K562 (cell line): ENCODE measurements around the gene PLOD1. TPM values are rescaled to one million over a fixed set of nuclear protein-coding genes. Genes with fewer than 3 reads are reported as not detected.

Experiments used
- ATAC-seq: fragments of 200-7000 bp; cut with Tn5 transposase; 3 replicates; pipeline ENCODE4 v1.9.1; 2020; ENCODE audit warnings: moderate library complexity
- BruUV-seq: library from RNA; stranded (reverse); fragments of 400-500 nt; replicated peaks from 2 replicates; lab custom pipeline; 2021; lab: Mats Ljungman, UMichigan
- CTCF ChIA-PET: fragments of 300-600 bp; formaldehyde crosslinking; extraction: SDS; loops from one replicate; lab custom pipeline; 2021; ENCODE audit warnings: low intra/inter-chr PET ratio; lab: Yijun Ruan, JAX
- POLR2A ChIA-PET: fragments of 300-600, 350-650 bp; sonication (Branson Sonifier 250); formaldehyde crosslinking; extraction: SDS; loops from one replicate; lab custom pipeline; 2021; ENCODE audit warnings: antibody characterized with exemption, inconsistent platforms; lab: Yijun Ruan, JAX
- DNase-seq, 4 experiments: peaks; one replicate each; pipeline versions ENCODE4 v3.0.0 to v3.0.0-alpha.2; 2011 to 2018; ENCODE audit warnings: low spot score in 3 of 4, mixed read lengths in 3 of 4; ENCODE audit errors: extremely low read depth in 1 of 4
- FAIRE-seq: peaks from 2 replicates; lab custom pipeline; 2011; peaks lifted over from hg19 to GRCh38; lab: Jason Lieb, UNC
- H2AFZ ChIP-seq: 2 replicates; pipeline ENCODE4 v1.6.0; 2011; ENCODE audit warnings: low read depth, low read length, control low read depth, inconsistent platforms
- H3K27ac ChIP-seq: fragments of 200-600 bp; 3 replicates; pipeline ENCODE4 v1.8.0; 2011; ENCODE audit warnings: low read depth, mild to moderate bottlenecking, control low read depth, inconsistent platforms, low read length, moderate library complexity, mixed read lengths; ENCODE audit errors: extremely low read depth
- H3K27me3 ChIP-seq, 2 experiments: fragments of 300-600 bp in 1 of 2; 2 replicates in 1 of 2; 3 replicates in 1 of 2; pipeline versions ENCODE4 v1.6.0 to v1.8.0; 2011; ENCODE audit warnings: inconsistent platforms in 2 of 2, low read length in 2 of 2, mild to moderate bottlenecking in 1 of 2, mixed read lengths in 1 of 2, moderate library complexity in 1 of 2; ENCODE audit not compliant: control insufficient read depth in 2 of 2, insufficient read depth in 2 of 2
- H3K36me3 ChIP-seq: fragments of 300-600 bp; 3 replicates; pipeline ENCODE4 v1.8.0; 2011; ENCODE audit warnings: mild to moderate bottlenecking, low read length, inconsistent platforms; ENCODE audit not compliant: control insufficient read depth, insufficient read depth
- H3K4me1 ChIP-seq, 2 experiments: fragments of 200-600 bp in 1 of 2; replicated peaks in 1 of 2; 2 replicates in 1 of 2; 3 replicates in 1 of 2; pipeline versions ENCODE4 v1.5.1 to v1.8.0; 2011; ENCODE audit warnings: inconsistent platforms in 2 of 2, low read length in 2 of 2, mild to moderate bottlenecking in 1 of 2, mixed read lengths in 1 of 2, moderate library complexity in 1 of 2; ENCODE audit not compliant: control insufficient read depth in 2 of 2, insufficient read depth in 2 of 2
- H3K4me2 ChIP-seq: 2 replicates; pipeline ENCODE4 v1.6.1; 2011; ENCODE audit warnings: low read length, control low read depth, inconsistent platforms, mixed read lengths; ENCODE audit not compliant: insufficient read depth
- H3K4me3 ChIP-seq: fragments of 200-600 bp; sonication (generic), shearing (Covaris generic); 2 replicates; pipeline ENCODE4 v1.5.1; 2016; ENCODE audit warnings: control low read depth, inconsistent platforms
- H3K79me2 ChIP-seq: fragments of 200-600 bp; 3 replicates; pipeline ENCODE4 v1.8.0; 2011; ENCODE audit warnings: low read length, inconsistent platforms; ENCODE audit not compliant: control insufficient read depth, insufficient read depth
- H3K9ac ChIP-seq, 2 experiments: 2 replicates each; pipeline versions ENCODE4 v1.6.0 to v1.6.1; 2011; ENCODE audit warnings: low read depth in 2 of 2, low read length in 2 of 2, control low read depth in 1 of 2, inconsistent platforms in 1 of 2, mild to moderate bottlenecking in 1 of 2, mixed read lengths in 1 of 2; ENCODE audit not compliant: insufficient read depth in 1 of 2
- H3K9me1 ChIP-seq: one replicate; pipeline ENCODE4 v1.6.0; 2011; ENCODE audit warnings: inconsistent platforms, mild to moderate bottlenecking, low read length, moderate library complexity; ENCODE audit not compliant: control insufficient read depth, insufficient read depth
- H3K9me3 ChIP-seq: replicated peaks from 2 replicates; pipeline ENCODE4 v1.5.1; 2011; ENCODE audit warnings: low read depth, low read length, inconsistent platforms; ENCODE audit not compliant: control insufficient read depth, insufficient read depth
- H4K20me1 ChIP-seq: replicated peaks from 2 replicates; pipeline ENCODE4 v1.6.1; 2011; ENCODE audit warnings: low read length, inconsistent platforms, mixed read lengths; ENCODE audit not compliant: control insufficient read depth, insufficient read depth
- BRF2 ChIP-seq: IDR thresholded peaks from 3 replicates; pipeline ENCODE4 v1.6.1; 2011; ENCODE audit warnings: borderline replicate concordance, mild to moderate bottlenecking; ENCODE audit not compliant: insufficient read length, insufficient read depth
- DACH1 ChIP-seq: fragments of 450-650 bp; IDR thresholded peaks from 2 replicates; pipeline ENCODE4 v1.6.1; 2018; ENCODE audit not compliant: partially characterized antibody
- DIDO1 ChIP-seq: fragments of 450-650 bp; IDR thresholded peaks from 2 replicates; pipeline ENCODE4 v1.6.1; 2016; ENCODE audit warnings: low read depth, missing biosample characterization, missing genetic modification characterization
- EP400 ChIP-seq: fragments of 450-650 bp; IDR thresholded peaks from 2 replicates; pipeline ENCODE4 v1.6.1; 2017; ENCODE audit warnings: antibody characterized with exemption, mild to moderate bottlenecking, moderate library complexity
- FOXK1 ChIP-seq: sonication (generic); formaldehyde crosslinking; IDR thresholded peaks from 2 replicates; pipeline ENCODE4 v1.8.0; 2022; ENCODE audit warnings: missing genetic modification reagents, mild to moderate bottlenecking, borderline replicate concordance
- GTF2E2 ChIP-seq: fragments of 200-800 bp; sonication (Bioruptor generic); IDR thresholded peaks from 2 replicates; pipeline ENCODE4 v1.6.1; 2016; ENCODE audit warnings: missing genetic modification characterization, missing compliant biosample characterization
- SUPT5H ChIP-seq: fragments of 450-650 bp; IDR thresholded peaks from 2 replicates; pipeline ENCODE4 v1.6.1; 2016
- TCFL5 ChIP-seq: fragments of 250-450 bp; sonication (Bioruptor Pico); conservative IDR thresholded peaks from 2 replicates; pipeline ENCODE4 v1.6.1; 2021; ENCODE audit warnings: mild to moderate bottlenecking, moderate library complexity, matching md5 sums
- TFAP4 ChIP-seq: sonication (generic); formaldehyde crosslinking; IDR thresholded peaks from 2 replicates; pipeline ENCODE4 v1.8.0; 2022; ENCODE audit warnings: missing genetic modification reagents, mild to moderate bottlenecking, moderate library complexity, borderline replicate concordance
- TSHZ1 ChIP-seq: fragments of 250-450 bp; sonication (Bioruptor Pico); IDR thresholded peaks from 2 replicates; pipeline ENCODE4 v1.4.0; 2020; ENCODE audit warnings: mild to moderate bottlenecking, moderate library complexity
- ZNF280A ChIP-seq: fragments of 450-650 bp; IDR thresholded peaks from 2 replicates; pipeline ENCODE4 v1.6.1; 2018; ENCODE audit warnings: mild to moderate bottlenecking, low read depth; ENCODE audit not compliant: partially characterized antibody
- ZNF445 ChIP-seq: fragments of 250-450 bp; sonication (Bioruptor Pico); IDR thresholded peaks from 2 replicates; pipeline ENCODE4 v1.4.0; 2020; ENCODE audit warnings: low read depth, mild to moderate bottlenecking, moderate library complexity
- WGBS: fragments of 100-300 bp; shearing (Covaris generic); methylation state at CpG from one replicate; pipeline ENCODE4 v1.1.6; 2016; ENCODE audit warnings: low coverage, mixed read lengths; ENCODE audit not compliant: insufficient coverage; ENCODE audit errors: missing lambda C conversion rate; 5-methylcytosine and 5-hydroxymethylcytosine counted together
- in situ Hi-C: fragments of 300-500 bp; cut with MboI; formaldehyde crosslinking; loops from 4 replicates; pipeline ENCODE4 v1.15.0; 2018; ENCODE audit warnings: inconsistent platforms, mixed read lengths
- intact Hi-C: fragments of 100-400 bp; cut with micrococcal nuclease; formaldehyde crosslinking; loops from 2 replicates; pipeline ENCODE4 v1.14.2; 2022
- polyA plus RNA-seq, 8 experiments: library from polyadenylated mRNA; depleted of rRNA in 4 of 8; stranded (reverse) in 5 of 8; unstranded in 3 of 8; fragments of >200 nt; fragmentation: Nextera tagmentation in 2 of 8; fragmentation: Illumina TruSeq in 1 of 8; extraction: Ambion mirVana in 2 of 8; extraction: Trizol in 1 of 8; gene quantifications; 2 replicates each; pipeline versions ENCODE4 v1.2.1 to v1.2.3, GENCODE V29; 2011 to 2014; ENCODE audit warnings: inconsistent platforms in 1 of 8, missing spikeins in 1 of 8
- total RNA-seq, 7 experiments: library from RNA; depleted of rRNA in 6 of 7; stranded (reverse); fragments of >200 nt in 6 of 7; fragmentation: Illumina TruSeq in 2 of 7; extraction: Trizol in 2 of 7; gene quantifications; 2 replicates each; pipeline versions ENCODE4 v1.2.1 to v1.2.3, GENCODE V29; 2011 to 2021; ENCODE audit warnings: low replicate concordance in 1 of 7

Gene PLOD1
- total and polyA plus RNA-seq, 9 of the 15 experiments (the other 6 are each of a cell fraction or from before 2014, with no cell fraction given): 16.6 to 90.8 (median 52.7) TPM

- Histone ChIP-seq H3K79me2 (peaks cover 62% of the 10 kb centered on the region), H3K9me1 (peaks cover 13% of the 10 kb centered on the region), H3K4me3 (peak overlapping the region; percentile 65), H3K9ac (peak overlapping the region; percentile 93 to 95), H3K9me3 (no peaks in the 10 kb centered on the region), H3K27ac (peak overlapping the region; percentile 83; the same call in 2 of the 3 replicates), H3K4me2 (peak overlapping the region; percentile 90), H3K27me3 (no peaks in the 10 kb centered on the region), H4K20me1 (peaks cover 29% of the 10 kb centered on the region), H2AFZ (no peak overlapping the region), H3K36me3 (peaks cover 51% of the 10 kb centered on the region), H3K4me1 (peaks cover 42 to 44% of the 10 kb centered on the region in 2 experiments)
- in situ Hi-C loops (no loop called here), intact Hi-C loops (loop anchor here (5.0 to 10.0 kb wide), 3 partner anchors 74 to 233 kb away; no protein-coding TSS in a partner anchor)
- 52% methylated on average over 12 of the region's 13 CpGs for WGBS
- BruUV-seq: no TSS peak
- POLR2A ChIA-PET: interaction anchor here (0.6 to 8.1 kb wide), 13 partner anchors 8 to 276 kb away, joined by 3 to 141 read pairs (median 5); no protein-coding TSS in a partner anchor
- no peak for DNase-seq
- CTCF ChIA-PET: interaction anchor here (0.6 kb wide), 1 partner anchor 53 kb away, joined by 3 read pairs; no protein-coding TSS in a partner anchor
- ATAC-seq: no peak
- FAIRE-seq: no peak
- TF ChIP-seq SUPT5H (0 out of 2 replicates have a peak, but pooled peaks have one; percentile 8), GTF2E2 (tag) (no peak), BRF2 (no peak), TSHZ1 (CRISPR knock-in tag) (no peak), TFAP4 (CRISPR knock-in tag) (peak; percentile 42; the same call in 1 of the 2 replicates), FOXK1 (no peak), EP400 (no peak), DACH1 (peak; percentile 37), ZNF280A (no peak), DIDO1 (no peak), ZNF445 (CRISPR knock-in tag) (no peak), TCFL5 (CRISPR knock-in tag) (no peak)
These were observed 47.0 kb downstream of the PLOD1 start for GRCh38 chr1:11981378-11982009.
